ENCODE results near the gene KLHL35.
A peak's percentile ranks its signal among the peaks of the same experiment; 100 is the strongest.

DNA sequence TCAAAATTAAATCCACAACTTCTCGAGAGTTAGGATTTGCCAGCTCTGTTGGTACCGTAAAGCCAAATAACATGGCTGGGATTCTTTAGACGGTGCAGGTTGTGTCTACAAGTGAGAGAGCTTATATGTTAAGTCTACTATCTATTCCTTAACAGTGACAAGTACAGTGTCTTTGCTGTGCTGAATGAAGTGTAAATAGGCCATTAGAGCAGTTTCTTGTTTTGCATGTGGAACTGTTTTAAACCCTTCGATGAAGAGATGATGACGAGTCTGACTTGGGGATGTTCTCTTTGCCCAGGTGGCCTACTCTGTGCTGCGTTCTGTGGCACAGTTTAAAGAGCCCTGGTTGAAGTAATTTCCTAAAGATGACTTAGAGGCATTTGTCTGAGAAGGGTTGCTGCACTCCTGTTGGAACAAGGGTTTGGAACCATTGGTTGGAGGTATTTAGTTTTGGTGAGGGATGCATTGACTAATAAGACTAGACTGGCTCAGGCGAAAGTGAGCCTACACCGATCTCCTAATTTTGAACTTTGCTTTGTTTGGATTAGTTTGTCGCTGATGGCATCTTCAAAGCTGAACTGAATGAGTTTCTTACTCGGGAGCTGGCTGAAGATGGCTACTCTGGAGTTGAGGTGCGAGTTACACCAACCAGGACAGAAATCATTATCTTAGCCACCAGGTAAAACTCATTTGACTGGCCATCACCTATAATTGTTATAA is 32.7 kb downstream of the KLHL35 start:
- TF ChIP-seq POLR2AphosphoS5 (IDR thresholded peaks at IDR 0.05; ENCODE audit: low read depth, low read length) (peak; percentile 44), SIN3A (IDR thresholded peaks at IDR 0.05; ENCODE audit: borderline replicate concordance, insufficient read depth, low read length) (peak; percentile 69; the same call in 1 of the 2 replicates), TAF1 (IDR thresholded peaks at IDR 0.05; ENCODE audit: borderline replicate concordance, insufficient read depth, low read length) (no peak)

Data from PFSK-1 (cell line).